Measurements from ENCODE around the gene MOB3B.

MOB3B gene

DNA sequence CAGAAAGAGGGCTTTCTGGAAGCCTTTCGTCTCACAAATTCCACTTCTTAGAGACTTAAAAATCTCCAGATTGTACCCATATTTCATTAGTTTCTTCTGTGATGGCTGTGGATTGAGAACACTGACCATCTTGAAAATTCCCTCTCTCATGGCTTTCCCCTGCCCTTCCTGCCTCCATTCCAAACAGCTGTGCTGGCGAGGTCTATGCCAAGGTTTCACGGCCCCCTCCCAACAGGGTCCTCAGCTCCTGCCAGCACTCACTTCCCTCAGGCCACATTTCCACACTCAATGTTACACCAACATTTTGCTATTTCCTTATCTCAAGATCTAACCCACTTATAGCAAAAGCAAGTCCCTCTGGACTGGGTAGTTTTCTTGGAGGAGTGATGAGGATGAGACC lies 192.4 kb downstream of the MOB3B start:
- in situ Hi-C loops (cut with MboI; ENCODE audit: low pct_unique_long_range_greater_than_20kb, low sequenced_read_pairs), result loop anchor here (10.0 kb wide), 1 partner anchor 188 kb away; the partner anchor contains the start of genes IFNK and MOB3B
- DNase-seq, result no peak

DNA sequence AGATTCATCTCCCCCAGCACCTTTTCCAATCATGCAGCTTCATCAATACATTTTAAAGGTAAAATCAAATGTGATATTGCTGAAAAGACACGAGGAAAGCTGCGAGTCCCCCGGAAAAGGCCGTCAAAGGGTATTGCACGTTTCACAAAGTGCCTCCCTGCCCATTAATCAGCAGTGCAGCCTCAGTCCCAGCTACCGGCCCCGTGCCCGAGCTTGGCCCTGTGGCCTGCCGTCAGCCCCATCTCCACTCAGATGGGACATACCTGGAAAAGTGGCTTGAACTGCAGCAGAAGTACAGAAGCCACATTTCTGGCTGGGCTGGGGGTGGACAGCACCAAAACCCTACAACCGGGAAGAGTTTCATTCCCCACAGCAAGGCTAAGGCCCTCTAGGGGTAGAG lies 192.8 kb downstream of the MOB3B start:
- in situ Hi-C loops (cut with MboI; ENCODE audit: low pct_unique_long_range_greater_than_20kb, low sequenced_read_pairs), result loop anchor here (10.0 kb wide), 1 partner anchor 188 kb away; the partner anchor contains the start of genes IFNK and MOB3B

DNA sequence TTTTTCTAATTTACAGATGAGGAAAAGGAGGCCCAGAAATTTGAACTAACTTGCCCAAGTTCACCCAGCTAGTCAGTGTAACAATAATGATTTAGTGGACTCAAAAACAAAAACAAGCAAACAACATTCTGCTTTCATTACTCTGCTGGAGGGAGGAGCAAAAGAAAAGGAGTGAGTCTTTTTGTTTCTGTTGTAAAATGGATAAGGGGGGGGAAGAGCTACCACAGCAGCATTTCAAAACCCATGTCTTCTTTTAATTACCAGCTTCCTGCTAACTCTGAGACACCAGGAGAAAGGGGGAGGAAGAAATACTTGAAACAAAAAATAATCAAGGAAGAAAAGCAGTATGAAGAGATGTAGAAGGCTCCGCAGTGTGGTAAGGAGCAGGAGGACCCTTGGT lies 193.5 kb downstream of the MOB3B start:
- DNase-seq, result peak; percentile 47
- in situ Hi-C loops (cut with MboI; ENCODE audit: low pct_unique_long_range_greater_than_20kb, low sequenced_read_pairs), result loop anchor here (10.0 kb wide), 1 partner anchor 189 kb away; the partner anchor contains the start of genes IFNK and MOB3B

More for the DNA sequence above, 192.8 kb downstream of the MOB3B start:
- DNase-seq, result no peak

DNA sequence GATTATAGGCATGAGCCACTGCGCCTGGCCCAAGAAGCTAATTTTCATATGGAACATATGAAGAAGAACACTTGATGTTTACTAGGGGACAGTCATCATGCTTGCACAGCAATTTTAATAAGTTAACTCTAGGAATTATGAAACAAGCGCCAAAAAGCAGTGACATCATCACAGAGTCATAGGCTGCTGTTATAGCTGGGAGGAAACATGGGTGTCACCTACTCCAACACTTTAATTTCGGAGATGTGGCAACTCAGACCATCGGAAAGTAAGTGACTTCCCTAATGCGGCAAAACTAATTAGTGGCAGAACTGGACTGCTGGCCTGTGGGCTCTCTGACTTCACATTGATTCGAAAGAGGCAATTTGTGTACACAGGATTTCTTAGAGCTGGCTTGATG lies 194.5 kb downstream of the MOB3B start:
- no peak for DNase-seq
- in situ Hi-C loops (cut with MboI; ENCODE audit: low pct_unique_long_range_greater_than_20kb, low sequenced_read_pairs), result loop anchor here (10.0 kb wide), 1 partner anchor 190 kb away; the partner anchor contains the start of genes IFNK and MOB3B

DNA sequence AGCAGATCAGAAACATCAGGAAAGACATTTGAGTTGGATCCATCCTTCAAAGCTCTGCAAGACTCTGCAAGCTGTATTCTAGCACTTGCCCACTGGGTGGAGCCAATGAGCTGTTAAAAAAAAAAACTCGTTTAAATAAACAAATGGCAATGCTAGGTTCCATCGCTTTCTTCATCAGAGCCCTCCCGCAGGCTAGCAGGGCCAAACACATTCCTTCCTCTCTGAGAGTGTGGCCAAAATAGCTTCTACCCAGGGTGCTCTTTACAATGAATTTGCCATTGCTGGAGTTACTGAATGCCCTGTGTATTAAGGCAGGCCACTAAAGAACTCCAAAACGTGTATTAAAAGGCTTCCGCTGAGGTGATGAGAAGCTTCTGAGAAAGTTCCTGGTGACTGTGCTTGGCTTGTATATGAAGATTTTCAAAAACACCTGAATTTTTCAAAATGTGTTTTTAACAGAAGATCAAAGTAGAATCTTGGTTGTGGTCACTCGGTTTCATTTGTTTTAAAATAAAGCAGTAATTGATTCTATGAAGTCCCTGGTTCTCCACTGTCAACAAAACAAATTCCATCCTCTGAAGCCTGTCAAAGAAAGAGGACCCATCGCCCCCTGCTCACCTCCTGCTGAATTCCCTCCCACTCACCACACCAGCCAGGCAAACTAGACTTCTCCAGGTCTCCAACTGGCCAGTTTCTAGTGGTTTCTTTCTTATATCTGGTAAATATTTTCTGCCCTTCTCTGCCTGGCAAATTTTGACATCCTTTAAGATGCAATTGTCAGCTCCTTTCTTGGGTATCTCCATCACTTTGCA lies 196.2 kb downstream of the MOB3B start:
- in situ Hi-C loops (cut with MboI; ENCODE audit: low pct_unique_long_range_greater_than_20kb, low sequenced_read_pairs), result loop anchor here (10.0 kb wide), 1 partner anchor 191 kb away; the partner anchor contains the start of genes IFNK and MOB3B
- DNase-seq, result peak; percentile 91

DNA sequence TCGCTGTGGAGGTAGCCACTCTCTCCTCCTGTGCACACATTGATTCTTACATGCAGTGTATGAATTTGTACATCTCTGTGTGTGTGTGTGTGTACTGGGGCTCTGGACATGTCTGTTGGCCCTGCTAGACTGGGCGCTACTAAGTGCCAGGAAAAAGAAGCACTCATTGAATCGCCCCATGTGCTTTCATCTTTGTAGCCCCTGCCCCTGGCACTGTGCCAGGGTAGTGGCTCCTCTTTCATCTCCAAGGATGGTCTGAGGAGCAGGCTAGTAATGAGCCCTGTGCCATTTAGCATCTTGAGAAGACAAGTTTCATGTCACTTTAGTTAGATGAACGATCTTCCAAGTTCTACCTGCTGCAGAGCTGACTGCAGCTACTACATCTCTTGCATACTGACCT lies 198.2 kb downstream of the MOB3B start:
- in situ Hi-C loops (cut with MboI; ENCODE audit: low pct_unique_long_range_greater_than_20kb, low sequenced_read_pairs), result loop anchor here (10.0 kb wide), 1 partner anchor 193 kb away; the partner anchor contains the start of genes IFNK and MOB3B
- no peak for DNase-seq

DNA sequence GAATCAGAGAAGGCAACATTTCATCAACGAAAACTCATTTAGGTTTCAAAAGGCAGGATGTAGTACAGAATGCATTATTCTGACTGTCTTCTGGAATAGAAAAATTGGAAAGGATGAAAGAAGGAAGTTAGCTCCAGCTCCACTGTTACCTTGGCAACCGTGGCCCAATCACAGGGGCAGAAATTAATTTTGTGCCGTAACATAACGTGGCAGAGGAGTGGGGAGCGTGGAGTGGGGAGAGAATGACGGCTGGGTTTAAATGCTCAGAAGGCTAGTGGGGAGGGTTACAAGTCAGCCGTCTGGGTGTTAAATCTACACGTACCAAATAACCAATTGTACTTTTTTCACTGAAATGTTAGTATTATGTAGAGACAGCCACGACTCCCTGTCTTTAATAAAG lies 200.3 kb downstream of the MOB3B start:
- in situ Hi-C loops (cut with MboI; ENCODE audit: low pct_unique_long_range_greater_than_20kb, low sequenced_read_pairs), result no loop called here

DNA sequence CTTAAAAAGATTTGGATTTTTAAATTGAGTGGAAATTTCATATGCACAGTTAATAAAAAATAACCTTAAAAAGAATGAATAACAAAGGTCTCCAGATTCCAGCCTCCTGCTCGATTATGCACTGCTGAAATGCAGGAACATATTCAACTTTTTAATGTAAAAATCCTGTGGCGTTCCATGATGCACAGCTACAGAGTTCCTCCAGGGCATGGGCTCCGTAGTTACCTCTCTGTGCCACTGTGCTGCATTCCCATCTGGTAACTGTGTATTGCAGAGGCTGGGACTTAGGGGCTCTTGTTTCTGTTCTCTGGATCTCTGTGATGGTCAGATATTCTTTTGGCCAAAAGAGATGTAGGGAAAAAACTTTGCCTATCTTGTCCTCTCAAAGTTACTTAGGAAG lies 201.1 kb downstream of the MOB3B start:
- no peak for DNase-seq
- in situ Hi-C loops (cut with MboI; ENCODE audit: low pct_unique_long_range_greater_than_20kb, low sequenced_read_pairs), result no loop called here

More for the DNA sequence above, 200.3 kb downstream of the MOB3B start:
- DNase-seq, result no peak

DNA sequence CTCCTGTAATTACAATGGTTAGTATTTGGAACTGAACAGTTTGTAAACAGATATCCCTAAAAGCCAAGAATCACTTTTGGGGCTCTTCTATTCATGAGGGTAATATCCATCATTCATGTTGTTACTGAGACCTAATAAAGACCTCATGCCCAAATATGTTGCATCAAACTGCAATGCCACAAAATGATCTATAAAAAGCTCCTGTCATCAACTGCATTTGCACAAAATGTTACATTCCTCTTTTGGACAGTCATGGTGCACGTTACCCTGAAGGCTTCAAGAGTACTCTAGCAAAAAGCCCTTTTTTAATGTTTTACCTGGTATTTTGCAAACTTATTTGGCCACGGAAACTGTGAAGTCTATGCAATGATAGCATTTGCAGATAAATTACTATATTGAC lies 218.4 kb downstream of the MOB3B start:
- in situ Hi-C loops (cut with MboI; ENCODE audit: low pct_unique_long_range_greater_than_20kb, low sequenced_read_pairs), result no loop called here
- no peak for DNase-seq

DNA sequence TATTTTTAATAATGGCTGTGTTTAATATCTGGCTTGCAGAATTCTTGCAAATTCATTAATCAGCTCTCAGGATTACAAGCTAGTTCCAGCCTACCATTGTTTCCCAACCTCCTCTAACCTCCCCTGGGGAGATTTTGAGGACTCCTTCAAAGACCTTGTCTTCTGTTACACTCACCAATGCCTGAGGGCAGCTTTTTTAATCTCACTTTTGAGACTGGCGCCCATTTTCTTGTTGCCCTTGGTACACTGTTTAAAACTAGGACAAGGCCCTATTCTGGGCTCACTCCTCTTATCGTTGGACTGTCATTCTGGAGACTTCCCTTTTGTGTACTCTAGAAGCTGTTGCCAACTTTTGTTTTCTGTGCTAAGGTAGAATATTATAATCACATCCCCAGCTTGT lies 219.0 kb downstream of the MOB3B start:
- in situ Hi-C loops (cut with MboI; ENCODE audit: low pct_unique_long_range_greater_than_20kb, low sequenced_read_pairs), result no loop called here
- no peak for DNase-seq

DNA sequence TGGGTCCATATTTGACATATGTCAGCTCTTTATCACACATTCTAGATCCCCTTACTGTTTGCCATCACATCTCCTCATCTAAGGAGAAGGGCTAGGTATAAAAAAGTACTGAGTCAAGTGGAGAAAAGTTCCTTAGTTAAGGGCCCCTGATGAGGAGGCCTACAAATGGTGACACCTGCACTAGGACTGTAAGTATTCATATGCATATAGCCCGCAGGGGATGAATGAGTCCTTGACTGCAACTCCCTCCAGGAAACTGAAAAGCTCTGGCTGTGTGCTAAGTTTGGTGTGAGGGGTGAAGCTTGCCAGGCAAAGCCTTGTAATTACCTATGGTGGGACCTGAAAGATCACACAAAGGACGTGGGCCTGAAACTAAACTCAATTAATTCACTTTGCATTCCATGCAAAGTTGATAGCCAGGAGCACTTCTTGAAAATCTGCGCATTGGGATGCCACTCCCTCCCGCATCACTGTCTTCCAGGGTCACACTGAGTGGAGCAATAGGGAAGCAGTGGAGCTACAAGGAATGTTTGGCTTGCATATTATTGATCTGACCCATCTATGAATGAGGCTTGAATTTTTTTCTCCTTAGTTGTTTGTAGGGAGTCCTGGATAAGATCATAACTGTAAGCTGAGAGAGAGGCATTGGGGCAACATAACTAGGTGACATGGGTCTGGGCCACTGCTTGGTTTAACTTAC lies 220.8 kb downstream of the MOB3B start:
- no peak for DNase-seq
- in situ Hi-C loops (cut with MboI; ENCODE audit: low pct_unique_long_range_greater_than_20kb, low sequenced_read_pairs), result no loop called here

DNA sequence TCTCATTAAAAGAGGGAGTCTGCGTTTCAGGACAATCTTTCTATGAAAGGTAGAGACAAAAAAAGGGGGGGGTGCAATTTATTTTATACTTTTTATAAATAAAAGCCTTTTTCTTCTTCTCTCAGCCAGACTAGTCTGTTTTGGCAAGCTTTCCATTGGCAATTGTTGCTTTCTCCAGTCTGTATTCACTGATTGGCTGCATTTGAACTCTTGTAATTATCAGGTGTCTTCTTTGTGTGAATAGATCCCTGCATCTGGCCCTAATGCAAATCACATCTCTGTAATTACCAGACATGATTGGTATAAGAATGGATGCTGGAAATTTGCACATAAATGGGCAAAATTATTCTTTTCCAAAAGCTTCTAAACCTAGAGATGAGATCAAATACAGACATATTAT lies 225.1 kb downstream of the MOB3B start:
- in situ Hi-C loops (cut with MboI; ENCODE audit: low pct_unique_long_range_greater_than_20kb, low sequenced_read_pairs), result no loop called here
- DNase-seq, result no peak

DNA sequence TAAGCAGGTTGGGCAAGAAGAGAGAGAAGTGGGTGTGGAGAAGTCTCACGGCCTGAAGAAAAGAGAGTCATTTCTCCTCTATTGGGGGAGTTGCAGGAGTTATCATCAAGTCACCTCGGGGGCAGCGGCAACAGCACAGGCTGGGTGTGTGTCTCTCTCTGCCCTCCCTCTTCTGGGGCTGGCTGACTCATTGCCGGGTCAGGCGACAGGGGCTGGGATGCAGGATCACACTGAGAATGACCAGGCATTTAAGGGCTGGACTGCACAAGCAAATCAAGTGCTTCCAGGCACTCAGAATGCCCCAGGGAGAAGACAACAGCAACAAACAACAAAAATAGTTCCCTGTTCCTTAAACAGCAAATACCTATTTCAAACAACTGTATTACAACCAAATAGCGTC lies 226.4 kb downstream of the MOB3B start:
- no peak for DNase-seq

DNA sequence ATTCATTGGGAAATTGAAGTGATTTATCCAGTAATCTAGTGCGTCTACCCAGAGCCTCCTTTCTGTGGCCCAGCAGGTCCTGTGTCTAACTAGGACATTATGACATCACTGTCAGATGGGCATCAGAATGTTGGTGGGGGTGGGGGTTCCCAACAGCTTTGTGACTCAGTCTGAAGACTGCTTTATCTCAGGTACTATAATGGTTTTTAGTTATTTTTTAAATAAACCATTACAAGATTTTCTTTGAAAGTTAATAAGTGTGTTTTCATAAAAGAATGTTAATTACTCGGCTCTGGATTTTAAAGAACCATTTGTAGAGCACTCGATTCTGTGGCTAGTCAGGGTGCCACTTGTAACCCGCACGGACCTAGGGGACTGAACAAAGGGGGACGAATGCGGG lies 232.6 kb downstream of the MOB3B start, which contains the start of gene EQTN:
EQTN (minus strand) TSS at position 101 of the 400 bp plus-strand sequence; CDS start at position 6, 95 bp downstream.
- no peak for DNase-seq
- in situ Hi-C loops (cut with MboI; ENCODE audit: low pct_unique_long_range_greater_than_20kb, low sequenced_read_pairs), result no loop called here

More for the DNA sequence above, 226.4 kb downstream of the MOB3B start:
- in situ Hi-C loops (cut with MboI; ENCODE audit: low pct_unique_long_range_greater_than_20kb, low sequenced_read_pairs), result no loop called here

DNA sequence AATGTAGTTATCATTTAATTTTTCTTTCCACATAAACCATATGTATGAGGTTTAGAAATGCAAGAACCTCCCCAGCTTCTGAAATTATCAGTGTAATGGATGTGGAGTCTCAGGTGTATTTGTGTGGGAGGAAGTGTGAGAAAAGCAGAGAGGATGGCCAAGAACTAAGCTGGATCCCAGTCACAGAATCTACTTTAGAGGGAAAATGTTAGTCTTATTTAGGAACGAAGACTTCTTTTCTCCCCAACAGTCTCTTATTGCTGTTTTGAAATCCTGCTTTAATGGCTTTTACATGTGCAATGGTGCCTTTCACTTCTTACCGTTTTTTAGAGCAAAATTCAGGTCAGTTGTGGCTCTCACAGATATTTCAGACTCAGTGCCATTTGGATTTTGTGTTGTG lies 235.6 kb downstream of the MOB3B start:
- in situ Hi-C loops (cut with MboI; ENCODE audit: low pct_unique_long_range_greater_than_20kb, low sequenced_read_pairs), result no loop called here
- no peak for DNase-seq

DNA sequence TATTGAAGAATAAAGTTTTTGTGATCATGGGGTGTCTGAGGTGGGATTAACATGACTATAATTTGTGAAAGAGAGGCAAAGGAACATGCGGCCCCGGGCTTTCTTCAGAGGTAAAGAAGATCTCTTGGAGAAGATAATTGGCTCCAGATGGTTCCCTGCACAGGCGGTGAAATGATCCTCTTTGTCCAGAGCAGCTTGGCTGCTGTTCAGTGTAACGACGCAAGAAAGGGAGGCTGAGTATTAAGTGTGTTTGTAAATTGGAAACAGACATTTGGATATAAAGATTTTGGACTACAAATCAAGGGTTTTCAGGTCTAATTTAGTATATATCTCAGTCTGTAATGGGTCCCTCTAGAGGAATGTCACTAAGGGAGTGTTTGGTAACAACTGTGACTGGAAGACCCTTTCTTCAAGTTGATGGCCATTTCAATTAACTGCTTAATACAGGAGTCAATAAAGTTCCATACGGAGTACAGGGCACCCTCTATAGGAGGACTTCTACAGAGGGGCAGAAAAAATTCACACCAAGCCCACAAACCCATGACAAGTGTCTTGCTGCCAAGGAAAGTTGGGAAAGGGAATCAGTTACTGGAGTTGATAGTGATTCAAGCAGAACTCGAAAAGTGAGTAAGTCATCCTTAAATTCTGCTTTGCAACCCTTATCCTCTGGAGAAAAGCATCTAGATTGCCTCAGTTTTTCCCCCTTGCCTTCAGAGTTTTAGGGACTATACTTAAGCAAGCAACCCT lies 236.8 kb downstream of the MOB3B start:
- DNase-seq, result no peak
- in situ Hi-C loops (cut with MboI; ENCODE audit: low pct_unique_long_range_greater_than_20kb, low sequenced_read_pairs), result no loop called here

DNA sequence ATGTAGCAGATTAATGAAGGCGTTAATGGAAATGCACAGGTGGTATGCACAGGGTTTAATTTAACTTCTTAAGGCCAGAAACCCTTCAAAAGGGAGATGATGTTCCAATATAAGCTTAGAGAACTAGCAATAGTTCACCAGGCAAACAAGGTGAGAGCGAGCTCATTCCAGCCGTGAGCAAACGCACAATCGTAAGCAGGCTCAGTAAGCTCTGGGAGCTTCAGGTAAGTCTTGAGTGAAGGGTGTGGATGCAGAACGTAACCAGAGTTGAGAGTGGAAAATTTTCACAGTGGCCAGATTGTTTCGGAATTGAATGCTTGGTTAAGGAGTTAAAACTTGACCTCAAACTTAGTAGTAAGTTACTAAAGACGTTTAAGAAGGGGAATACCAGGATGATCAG lies 238.3 kb downstream of the MOB3B start:
- no peak for DNase-seq
- in situ Hi-C loops (cut with MboI; ENCODE audit: low pct_unique_long_range_greater_than_20kb, low sequenced_read_pairs), result no loop called here

DNA sequence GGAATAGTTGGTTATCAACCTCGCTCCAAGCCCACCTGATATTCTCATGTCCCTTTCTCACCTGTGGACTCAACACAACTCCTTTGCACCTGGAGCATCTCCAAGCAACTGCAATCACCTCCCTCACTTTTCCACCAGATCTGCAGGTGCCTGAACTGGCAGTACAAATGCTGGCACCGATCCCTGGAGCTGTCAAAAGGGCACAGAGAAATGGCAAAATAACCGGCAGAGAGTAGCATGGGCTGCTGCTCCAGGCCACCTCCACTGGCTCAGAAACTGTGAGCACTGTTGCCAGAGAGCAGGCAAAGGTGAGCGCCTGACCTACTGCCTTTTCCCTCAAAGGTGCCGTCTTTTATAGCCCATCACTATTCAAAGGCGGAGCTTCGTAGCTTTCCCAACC lies 247.3 kb downstream of the MOB3B start:
- DNase-seq, result no peak
- in situ Hi-C loops (cut with MboI; ENCODE audit: low pct_unique_long_range_greater_than_20kb, low sequenced_read_pairs), result no loop called here

DNA sequence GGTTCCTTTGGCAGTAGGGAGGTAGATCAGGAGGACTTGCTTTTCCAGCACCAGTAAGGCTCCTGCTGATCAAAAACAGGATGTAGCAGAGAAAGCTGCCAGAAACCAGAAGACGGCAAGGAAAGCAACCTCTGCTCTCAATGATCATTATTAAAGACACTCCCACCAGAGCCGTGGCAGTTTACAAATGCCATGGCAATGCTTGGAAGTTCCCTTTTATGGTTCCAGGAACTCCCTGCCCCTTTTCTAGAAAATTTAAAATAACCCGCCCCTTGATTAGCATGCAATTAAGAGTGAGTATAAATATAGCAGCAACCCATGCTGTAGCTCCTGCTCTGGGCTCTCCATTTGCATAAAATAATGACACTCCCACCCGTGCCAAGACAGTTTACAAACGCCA lies 248.8 kb downstream of the MOB3B start:
- in situ Hi-C loops (cut with MboI; ENCODE audit: low pct_unique_long_range_greater_than_20kb, low sequenced_read_pairs), result no loop called here
- peak; percentile 94 for DNase-seq

Data from KBM-7 (cell line).